ENCODE measurements around the gene FRRS1L. TPM values are rescaled to one million over a fixed set of nuclear protein-coding genes. Genes with fewer than 3 reads are reported as not detected.

Gene FRRS1L
- total and polyA plus RNA-seq, 2 of the 4 experiments (the other 2 are of a cell fraction): under 0.01 to 0.05 TPM

- no peak overlapping the region for H2BK120ac ChIP-seq (ENCODE audit: low read depth, low read length)
- peaks cover 2% of the 10 kb centered on the region for H3K9me3 ChIP-seq (ENCODE audit: control insufficient read depth, insufficient read depth, low read length)
- no peak overlapping the region for H2AK5ac ChIP-seq (ENCODE audit: low read depth, low read length)
- 83% methylated on average over 4 of the region's 5 CpGs; no CpG with 5 or more reads in 1 of the 2 experiments for WGBS, 2 experiments (ENCODE audit: extremely low coverage in 2 of 2, insufficient read length in 1 of 2)
- ATAC-seq (ENCODE audit: low read depth) (no peak), DNase-seq (no peak)
- BruUV-seq (replicated peaks): no TSS peak
- in situ Hi-C loops (cut with MboI; ENCODE audit: low sequenced_read_pairs) (loop anchor here (10.0 kb wide), 1 partner anchor 63 kb away; no protein-coding TSS in a partner anchor), intact Hi-C loops (cut with micrococcal nuclease) (no loop called here), dilution Hi-C loops (cut with HindIII; ENCODE audit: low sequenced_read_pairs, unreplicated experiment) (no loop called here)
- H3K27ac ChIP-seq (ENCODE audit: insufficient read depth, low read length): no peak overlapping the region
- H3K4me1 ChIP-seq (ENCODE audit: control insufficient read depth, insufficient read depth, low read length): no peaks in the 10 kb centered on the region
- no peak overlapping the region for H4K5ac ChIP-seq (ENCODE audit: low read depth, low read length)
- ChIA-PET CTCF (no interaction called here), POLR2A (ENCODE audit: unreplicated experiment) (no interaction called here)
- no peak overlapping the region for H3K14ac ChIP-seq (replicated peaks; ENCODE audit: low read depth, low read length)
- no peak overlapping the region for H2BK20ac ChIP-seq (ENCODE audit: low read depth, low read length)
- H3K4me3 ChIP-seq (ENCODE audit: insufficient read depth, low read depth, low read length): no peak overlapping the region
- no peak overlapping the region for H2BK5ac ChIP-seq (ENCODE audit: low read depth, low read length, poor library complexity, severe bottlenecking)
- no peak overlapping the region for H3K4ac ChIP-seq (ENCODE audit: low read depth, low read length)
- H4K20me1 ChIP-seq (ENCODE audit: insufficient read depth, low read length): no peaks in the 10 kb centered on the region
- H3K56ac ChIP-seq (ENCODE audit: extremely low read depth, insufficient read depth, low read length): no peak overlapping the region
- H3K4me2 ChIP-seq (ENCODE audit: low read depth, low read length): no peak overlapping the region
- TF ChIP-seq RAD21 (IDR thresholded peaks at IDR 0.05; ENCODE audit: low read length) (no peak), CEBPB (IDR thresholded peaks at IDR 0.05; ENCODE audit: low read depth, low read length) (no peak), USF2 (IDR thresholded peaks at IDR 0.05; ENCODE audit: low read depth, low read length) (no peak), RCOR1 (IDR thresholded peaks at IDR 0.05; ENCODE audit: insufficient replicate concordance, low read length) (no peak), FOS (IDR thresholded peaks at IDR 0.05; ENCODE audit: low read depth, low read length) (no peak), SMC3 (IDR thresholded peaks at IDR 0.05; ENCODE audit: low read depth, low read length) (no peak), MAZ (IDR thresholded peaks at IDR 0.05; ENCODE audit: borderline replicate concordance, low read depth, low read length) (no peak), CHD1 (IDR thresholded peaks at IDR 0.05; ENCODE audit: low read depth, low read length) (no peak), POLR2A (IDR thresholded peaks at IDR 0.05; ENCODE audit: low read depth, low read length) (no peak), MAFK (IDR thresholded peaks at IDR 0.05; ENCODE audit: low read depth, low read length) (no peak), MXI1 (IDR thresholded peaks at IDR 0.05; ENCODE audit: borderline replicate concordance, low read depth, low read length) (no peak), NFE2L2 (IDR thresholded peaks at IDR 0.05; ENCODE audit: low read depth, low read length) (no peak), RFX5 (IDR thresholded peaks at IDR 0.05; ENCODE audit: low read depth, low read length) (no peak), BHLHE40 (IDR thresholded peaks at IDR 0.05; ENCODE audit: low read depth, low read length) (no peak), ELK1 (IDR thresholded peaks at IDR 0.05; ENCODE audit: borderline replicate concordance, low read depth, low read length) (no peak)
- H2BK15ac ChIP-seq (ENCODE audit: low read depth, low read length): no peak overlapping the region
- H4K8ac ChIP-seq (ENCODE audit: low read depth in 2 of 2, low read length in 2 of 2): no peak overlapping the region
- no peaks in the 10 kb centered on the region for H3K36me3 ChIP-seq (ENCODE audit: control insufficient read depth, insufficient read depth, low read length)
- no peaks in the 10 kb centered on the region for H3K9me1 ChIP-seq (ENCODE audit: insufficient read depth, low read length)
- H3K79me1 ChIP-seq (ENCODE audit: low read depth in 1 of 2, low read length in 2 of 2): no peaks in the 10 kb centered on the region
- no peak overlapping the region for H3K18ac ChIP-seq (ENCODE audit: low read depth, low read length)
- H3K9ac ChIP-seq (ENCODE audit: low read depth, low read length): no peak overlapping the region
- no peak overlapping the region for H2AFZ ChIP-seq (replicated peaks; ENCODE audit: low read length, poor library complexity)
- H4K91ac ChIP-seq (ENCODE audit: insufficient read depth, low read depth, low read length): no peak overlapping the region
- H3K23ac ChIP-seq (ENCODE audit: low read depth, low read length): no peak overlapping the region
- no peak overlapping the region for H2AK9ac ChIP-seq (replicated peaks; ENCODE audit: low read depth, low read length, poor library complexity)
- peaks cover 49% of the 10 kb centered on the region for H3K27me3 ChIP-seq (ENCODE audit: control insufficient read depth, insufficient read depth, low read length)
These were observed 667 bp upstream of the FRRS1L start for GRCh38 chr9:109167716-109168115.

All from IMR-90 (cell line).